Activated T-cell treated with anti-CD3 and anti-CD28 coated beads, Interleukin-2, amount 50 U/mL, for 72 hours (primary cell): ENCODE measurements around the gene BMP8B. TPM values are rescaled to one million over a fixed set of nuclear protein-coding genes. Genes with fewer than 3 reads are reported as not detected.
"Not testable (repeated sequence)": the region's sequence is repeated elsewhere in the genome, so short reads cannot be mapped to it uniquely, and the experiment has no call there.

ENCODE experiments used
- ATAC-seq, 2 donors: fragments of 150-1000 bp; cut with Tn5 transposase; replicated peaks in 1 of 2; 2 replicates each; pipeline ENCODE4 v1.10.0; 2021; ENCODE audit warnings: moderate library complexity in 2 of 2, mild to moderate bottlenecking in 1 of 2
- DNase-seq, 2 donors: peaks; one replicate each; pipeline ENCODE4 v3.0.0; 2021 to 2022; ENCODE audit warnings: mixed read lengths in 1 of 2
- H3K27ac Mint-ChIP-seq: one replicate; pipeline ENCODE4 v1.8.0; 2022; ENCODE audit warnings: mild to moderate bottlenecking, moderate library complexity, mixed read lengths
- H3K27me3 Mint-ChIP-seq: one replicate; pipeline ENCODE4 v1.8.0; 2022; ENCODE audit warnings: low read depth, mixed read lengths
- H3K36me3 Mint-ChIP-seq, 2 donors: one replicate each; pipeline ENCODE4 v1.8.0; 2022; ENCODE audit warnings: mixed read lengths in 2 of 2, mild to moderate bottlenecking in 1 of 2; ENCODE audit not compliant: insufficient read depth in 2 of 2
- H3K4me1 Mint-ChIP-seq: one replicate; pipeline ENCODE4 v1.8.0; 2022; ENCODE audit warnings: low read depth, mixed read lengths
- H3K4me3 Mint-ChIP-seq, 2 donors: one replicate each; pipeline ENCODE4 v1.8.0; 2022; ENCODE audit warnings: mild to moderate bottlenecking in 2 of 2, mixed read lengths in 2 of 2, moderate library complexity in 2 of 2
- H3K9me3 Mint-ChIP-seq, 2 donors: one replicate each; pipeline ENCODE4 v1.8.0; 2022; ENCODE audit warnings: mixed read lengths in 2 of 2
- total RNA-seq, 2 donors: library from RNA; stranded (reverse); gene quantifications; one replicate each; pipeline ENCODE4 v1.2.3, GENCODE V29; 2022

The BMP8B gene
- total RNA-seq, 2 donors from 2014 or later: 0.69 to 1.5 TPM

DNA sequence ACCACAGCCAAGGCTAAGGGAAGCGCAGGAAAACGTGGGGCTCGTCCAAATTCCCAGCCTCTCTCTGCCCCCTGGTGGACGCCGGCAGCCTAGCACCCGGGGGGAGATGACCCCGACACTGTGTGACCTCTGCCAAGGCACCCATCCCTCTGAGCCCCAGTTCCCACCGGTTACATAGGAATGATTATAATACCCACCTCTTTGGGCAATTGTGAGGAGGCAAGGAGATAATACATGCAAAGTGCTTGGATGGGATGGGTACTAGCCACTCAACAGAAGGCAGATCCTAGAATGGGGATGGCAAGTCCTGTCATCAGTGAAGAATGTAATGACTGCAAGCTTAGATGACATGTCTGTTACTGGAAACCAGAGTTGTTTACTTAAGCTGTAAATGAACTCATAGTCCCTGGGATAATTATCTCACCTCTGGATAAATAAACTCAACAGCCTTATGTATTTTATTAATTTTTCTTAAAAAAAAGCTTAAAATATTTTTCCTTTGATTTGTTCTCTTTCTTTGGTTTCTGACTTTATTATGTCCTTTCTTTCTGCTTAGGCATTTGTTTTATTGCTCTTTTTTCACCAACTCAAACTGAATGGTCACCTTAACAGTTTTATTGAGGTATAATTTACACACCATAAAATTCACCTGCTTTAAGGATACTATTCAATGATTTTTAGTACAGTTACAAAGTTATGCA lies 11.3 kb upstream of the BMP8B start:
- H3K4me1 Mint-ChIP-seq: peaks cover 19% of the 10 kb centered on the region
- peak overlapping the region; percentile 70 to 79 for H3K4me3 Mint-ChIP-seq
- peak overlapping the region; percentile 76 for H3K27ac Mint-ChIP-seq
- ATAC-seq (peak; percentile 59 to 71), DNase-seq (peak; percentile 71 to 72)
- H3K9me3 Mint-ChIP-seq: no peaks in the 10 kb centered on the region
- no peaks in the 10 kb centered on the region for H3K27me3 Mint-ChIP-seq
- no peaks in the 10 kb centered on the region for H3K36me3 Mint-ChIP-seq

GRCh38 chr1:39798859-39799769 lies 10.4 kb upstream of the BMP8B start:
- peak; percentile 89 to 96 for ATAC-seq
- Mint-ChIP-seq H3K4me3 (peak overlapping the region; percentile 70 to 79), H3K4me1 (peaks cover 25% of the 10 kb centered on the region), H3K27ac (peak overlapping the region; percentile 76)
- DNase-seq: peak; percentile 78 to 94
- not testable (repeated sequence) for H3K27me3 Mint-ChIP-seq, H3K36me3 Mint-ChIP-seq, H3K9me3 Mint-ChIP-seq

- Mint-ChIP-seq H3K27me3 (peaks cover 16% of the 10 kb centered on the region), H3K36me3 (no peaks in the 10 kb centered on the region), H3K9me3 (no peaks in the 10 kb centered on the region), H3K4me1 (peaks cover 25% of the 10 kb centered on the region), H3K4me3 (no peak overlapping the region), H3K27ac (no peak overlapping the region)
- DNase-seq (no peak), ATAC-seq (no peak)
Observed at GRCh38 chr1:39795651-39796050, 7.0 kb upstream of the BMP8B start.

GRCh38 chr1:39791838-39792237 lies 3.2 kb upstream of the BMP8B start:
- Mint-ChIP-seq H3K36me3 (no peaks in the 10 kb centered on the region), H3K27ac (no peak overlapping the region), H3K27me3 (peaks cover 26% of the 10 kb centered on the region), H3K4me1 (peaks cover 14% of the 10 kb centered on the region), H3K4me3 (no peak overlapping the region), H3K9me3 (no peaks in the 10 kb centered on the region)
- no peak for DNase-seq
- ATAC-seq: no peak

DNA sequence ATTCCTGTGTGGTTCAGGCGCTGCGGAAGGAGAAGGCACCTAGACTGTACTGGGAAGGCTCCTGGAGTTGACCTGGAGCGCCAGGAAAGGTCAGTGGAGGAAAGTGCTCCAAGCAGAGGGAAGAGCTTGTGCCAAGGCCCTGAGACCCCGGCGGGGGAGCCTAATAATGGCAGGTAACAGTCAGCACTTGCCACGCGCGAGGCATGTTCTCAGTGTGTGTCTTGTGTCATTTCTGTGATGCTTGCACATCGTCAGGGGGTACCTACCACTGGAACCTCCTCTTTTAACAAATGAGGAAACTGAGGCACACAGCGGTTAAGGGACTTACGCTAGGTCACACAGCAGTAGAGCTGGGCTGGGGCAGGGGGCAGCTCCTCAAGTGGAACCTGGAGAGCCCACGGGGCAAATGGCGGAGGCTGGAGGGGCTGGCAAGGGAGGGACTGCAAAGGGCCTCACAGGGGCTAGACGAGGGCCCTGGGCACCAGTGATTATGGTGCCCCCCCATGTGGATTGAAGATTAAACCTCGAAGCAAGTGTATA lies 976 bp upstream of the BMP8B start:
- DNase-seq: no peak
- no peak overlapping the region for H3K27ac Mint-ChIP-seq
- H3K4me1 Mint-ChIP-seq: peaks cover 8% of the 10 kb centered on the region
- H3K36me3 Mint-ChIP-seq: no peaks in the 10 kb centered on the region
- H3K9me3 Mint-ChIP-seq: no peaks in the 10 kb centered on the region
- peaks cover 35% of the 10 kb centered on the region for H3K27me3 Mint-ChIP-seq
- no peak for ATAC-seq
- H3K4me3 Mint-ChIP-seq: peak overlapping the region; percentile 74 to 89

DNA sequence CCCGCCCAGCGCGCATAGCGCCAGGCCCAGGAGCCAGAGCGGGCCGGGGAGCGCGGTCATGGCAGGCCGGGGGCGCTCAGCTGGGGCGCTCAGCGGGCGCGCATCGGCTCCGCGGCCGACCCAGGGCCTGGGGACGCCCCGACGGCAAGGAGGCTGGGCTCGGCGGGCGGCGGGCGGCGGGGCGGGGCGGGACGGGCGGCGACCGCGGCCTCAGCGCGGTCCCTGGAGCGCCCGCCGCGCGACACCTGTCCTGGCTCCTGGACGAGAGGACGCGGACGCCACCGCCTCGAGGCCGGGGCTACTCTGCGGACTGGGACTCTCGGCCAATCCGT lies 273 bp downstream of the BMP8B start:
- peak in 1 of 2 donors; percentile 22 for DNase-seq
- ATAC-seq: peak; percentile 25 to 35
- no peaks in the 10 kb centered on the region for H3K9me3 Mint-ChIP-seq
- no peak overlapping the region for H3K4me3 Mint-ChIP-seq
- peaks cover 4% of the 10 kb centered on the region for H3K4me1 Mint-ChIP-seq
- H3K27ac Mint-ChIP-seq: no peak overlapping the region
- peaks cover 35% of the 10 kb centered on the region for H3K27me3 Mint-ChIP-seq
- no peaks in the 10 kb centered on the region for H3K36me3 Mint-ChIP-seq

- H3K27ac Mint-ChIP-seq, H3K9me3 Mint-ChIP-seq, H3K36me3 Mint-ChIP-seq, H3K4me1 Mint-ChIP-seq, DNase-seq: not testable (repeated sequence)
- Mint-ChIP-seq H3K4me3 (peak overlapping the region; percentile 53 to 69), H3K27me3 (peaks cover 33% of the 10 kb centered on the region)
- ATAC-seq: peak in 1 of 2 donors; percentile 4
Observed at GRCh38 chr1:39787964-39788363, 701 bp downstream of the BMP8B start.

GRCh38 chr1:39787468-39787867 lies 1.2 kb downstream of the BMP8B start:
- no peak for ATAC-seq
- Mint-ChIP-seq H3K27ac (no peak overlapping the region), H3K9me3 (no peaks in the 10 kb centered on the region), H3K4me1 (peaks cover 4% of the 10 kb centered on the region), H3K4me3 (peak overlapping the region; percentile 31 to 69), H3K27me3 (peaks cover 28% of the 10 kb centered on the region), H3K36me3 (no peaks in the 10 kb centered on the region)
- no peak for DNase-seq

DNA sequence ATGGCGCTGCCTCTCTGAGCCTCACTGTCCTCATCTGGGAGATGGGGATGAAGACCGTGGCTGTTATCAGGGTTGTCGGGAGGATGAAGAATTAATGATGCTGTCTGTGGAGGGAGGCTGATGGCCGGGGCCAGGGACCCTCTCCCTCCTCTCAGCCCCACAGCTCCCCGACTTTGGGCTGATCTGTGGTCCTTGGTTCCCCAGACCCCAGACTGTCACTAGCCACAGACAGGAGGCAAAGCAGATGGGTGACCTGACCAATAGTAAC lies 1.6 kb downstream of the BMP8B start:
- H3K9me3 Mint-ChIP-seq, DNase-seq, H3K4me1 Mint-ChIP-seq, ATAC-seq, H3K36me3 Mint-ChIP-seq, H3K27ac Mint-ChIP-seq: not testable (repeated sequence)
- H3K4me3 Mint-ChIP-seq: peak overlapping the region; percentile 31 to 69
- peaks cover 26% of the 10 kb centered on the region for H3K27me3 Mint-ChIP-seq

DNA sequence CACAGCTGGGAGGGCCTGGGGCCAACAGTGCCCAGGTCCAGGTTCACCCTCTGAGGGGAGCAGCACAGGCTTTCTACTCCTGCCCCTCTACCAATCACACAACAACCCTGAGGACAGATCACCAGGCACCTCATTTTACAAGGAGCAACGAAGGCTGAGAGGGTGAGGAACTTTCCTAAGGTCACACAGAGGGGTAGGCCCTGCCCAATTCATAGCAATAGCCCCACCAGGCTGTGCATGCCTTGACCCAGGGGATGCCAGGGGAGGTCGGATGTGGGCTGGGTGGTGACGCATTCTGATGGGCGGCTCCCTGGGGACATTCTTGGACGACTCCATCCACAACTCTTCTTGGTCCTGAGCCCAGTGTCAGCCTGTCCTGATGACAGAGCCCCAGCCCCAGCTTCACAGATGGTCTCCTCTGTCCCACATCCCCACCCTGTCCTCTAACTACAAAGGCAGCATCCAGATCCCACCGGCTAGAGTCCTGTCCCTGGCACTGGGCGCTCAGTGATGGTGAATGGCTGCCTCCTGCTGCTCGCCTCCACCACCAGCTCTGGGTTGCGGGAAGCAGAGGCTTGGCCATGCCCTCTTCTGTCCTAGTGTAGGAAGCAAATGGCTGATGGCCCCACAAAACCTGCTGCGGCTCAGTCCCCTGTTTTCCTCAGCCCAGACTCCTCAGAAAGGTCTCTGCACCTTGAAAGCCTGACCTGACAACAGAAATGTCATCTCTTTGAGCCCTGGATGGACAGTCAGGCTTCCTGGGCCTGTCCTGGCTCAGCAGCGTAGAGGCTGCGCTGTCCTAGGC lies 2.2 kb downstream of the BMP8B start:
- not testable (repeated sequence) for DNase-seq, ATAC-seq, H3K4me3 Mint-ChIP-seq, H3K36me3 Mint-ChIP-seq, H3K4me1 Mint-ChIP-seq, H3K27ac Mint-ChIP-seq, H3K9me3 Mint-ChIP-seq
- peaks cover 25% of the 10 kb centered on the region for H3K27me3 Mint-ChIP-seq

DNA sequence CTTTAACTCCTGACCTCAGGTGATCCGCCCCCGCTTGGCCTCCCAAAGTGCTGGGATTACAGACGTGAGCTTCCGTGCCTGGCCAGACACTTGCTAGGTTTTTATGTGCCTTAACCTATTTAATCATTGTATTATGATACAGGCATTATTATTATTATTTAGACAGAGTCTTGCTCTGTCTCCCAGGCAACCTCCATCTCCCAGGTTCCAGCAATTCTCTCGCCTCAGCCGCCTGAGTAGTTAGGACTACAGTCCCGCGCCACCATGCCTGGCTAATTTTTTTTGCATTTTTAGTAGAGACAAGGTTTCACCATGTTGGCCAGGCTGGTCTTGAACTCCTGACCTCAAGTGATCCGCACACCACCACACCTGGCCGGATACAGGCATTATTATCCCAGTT lies 6.0 kb downstream of the BMP8B start:
- ATAC-seq, H3K9me3 Mint-ChIP-seq: not testable (repeated sequence)

GRCh38 chr1:39782103-39782502 lies 6.6 kb downstream of the BMP8B start:
- H3K4me3 Mint-ChIP-seq: no peak overlapping the region
- H3K9me3 Mint-ChIP-seq: no peaks in the 10 kb centered on the region
- no peaks in the 10 kb centered on the region for H3K4me1 Mint-ChIP-seq
- DNase-seq (no peak), ATAC-seq (no peak)
- H3K27me3 Mint-ChIP-seq: peaks cover 12% of the 10 kb centered on the region
- no peaks in the 10 kb centered on the region for H3K36me3 Mint-ChIP-seq
- no peak overlapping the region for H3K27ac Mint-ChIP-seq

More for the DNA sequence above, 6.0 kb downstream of the BMP8B start:
- not testable (repeated sequence) for H3K27ac Mint-ChIP-seq, H3K4me3 Mint-ChIP-seq, H3K36me3 Mint-ChIP-seq, H3K4me1 Mint-ChIP-seq, DNase-seq
- peaks cover 18% of the 10 kb centered on the region for H3K27me3 Mint-ChIP-seq

GRCh38 chr1:39781349-39781715 lies 7.3 kb downstream of the BMP8B start:
- peaks cover 4% of the 10 kb centered on the region for H3K27me3 Mint-ChIP-seq
- H3K27ac Mint-ChIP-seq: no peak overlapping the region
- no peak overlapping the region for H3K4me3 Mint-ChIP-seq
- DNase-seq: no peak
- H3K9me3 Mint-ChIP-seq: no peaks in the 10 kb centered on the region
- no peaks in the 10 kb centered on the region for H3K36me3 Mint-ChIP-seq
- ATAC-seq: no peak
- H3K4me1 Mint-ChIP-seq: no peaks in the 10 kb centered on the region
